ENCODE measurements around the gene PRDM2. TPM values are rescaled to one million over a fixed set of nuclear protein-coding genes. Genes with fewer than 3 reads are reported as not detected.

PRDM2 gene
- total and polyA plus RNA-seq, 8 donors = 9.3 to 26.4 (median 15.1) TPM

- no peak for ATAC-seq
- H3K4me3 ChIP-seq = no peak overlapping the region
- 70 to 74% methylated on average over 21 of the region's 21 CpGs for WGBS, 2 donors
- H3K9me3 ChIP-seq = no peaks in the 10 kb centered on the region
- H3K36me3 ChIP-seq = no peaks in the 10 kb centered on the region
- TF ChIP-seq CTCF (IDR thresholded peaks at IDR 0.05) = no peak
- intact Hi-C loops (cut with DNase I) = no loop called here
- no peak for FAIRE-seq
- H3K27ac ChIP-seq = no peak overlapping the region
- no peaks in the 10 kb centered on the region for H3K4me1 ChIP-seq
- H3K27me3 ChIP-seq = no peaks in the 10 kb centered on the region
- no peak for DNase-seq
These were observed 4.9 kb upstream of the PRDM2 start for GRCh38 chr1:13694886-13695684.

GRCh38 chr1:13697738-13698137 is 2.2 kb upstream of the PRDM2 start:
- Histone ChIP-seq H3K36me3 (no peaks in the 10 kb centered on the region), H3K27ac (no peak overlapping the region), H3K9me3 (no peaks in the 10 kb centered on the region), H3K4me3 (no peak overlapping the region), H3K27me3 (no peaks in the 10 kb centered on the region), H3K4me1 (no peaks in the 10 kb centered on the region)
- TF ChIP-seq CTCF (IDR thresholded peaks at IDR 0.05) = no peak
- DNase-seq (no peak), FAIRE-seq (no peak), ATAC-seq (no peak)
- intact Hi-C loops (cut with DNase I) = no loop called here
- WGBS, 2 donors = 94 to 96% methylated on average over 2 of the region's 2 CpGs

- no peak for FAIRE-seq
- intact Hi-C loops (cut with DNase I) = no loop called here
These were observed 478 bp upstream of the PRDM2 start for GRCh38 chr1:13699510-13699909.

GRCh38 chr1:13700521-13701270 is 708 bp downstream of the PRDM2 start:
- Histone ChIP-seq H3K4me1 (no peaks in the 10 kb centered on the region), H3K4me3 (peak overlapping the region; percentile 18 to 74 (median 64)), H3K27me3 (no peaks in the 10 kb centered on the region), H3K9me3 (no peaks in the 10 kb centered on the region), H3K27ac (peak overlapping the region in 3 of 4 donors; percentile 42 to 82 (median 81)), H3K36me3 (no peaks in the 10 kb centered on the region)
- TF ChIP-seq CTCF (IDR thresholded peaks at IDR 0.05) = no peak
- DNase-seq (peak in 5 of 6 donors; percentile 11 to 51 (median 30)), ATAC-seq (peak; percentile 51 to 74 (median 71)), FAIRE-seq (no peak)
- intact Hi-C loops (cut with DNase I) = no loop called here
- WGBS, 2 donors = 22 to 26% methylated on average over 48 of the region's 48 CpGs

More at GRCh38 chr1:13699510-13699909, 478 bp upstream of the PRDM2 start:
- no peak for DNase-seq
- peak in 3 of 4 donors; percentile 6 to 36 (median 16) for ATAC-seq
- TF ChIP-seq CTCF (IDR thresholded peaks at IDR 0.05) = no peak
- Histone ChIP-seq H3K4me3 (peak overlapping the region; percentile 57 to 74 (median 67)), H3K9me3 (no peaks in the 10 kb centered on the region), H3K4me1 (no peaks in the 10 kb centered on the region), H3K36me3 (no peaks in the 10 kb centered on the region), H3K27me3 (no peaks in the 10 kb centered on the region), H3K27ac (peak overlapping the region; percentile 55 to 82 (median 78))
- WGBS, 2 donors = 62 to 65% methylated on average over 16 of the region's 16 CpGs
